Measurements from ENCODE around the gene AARS1. TPM values are rescaled to one million over a fixed set of nuclear protein-coding genes. Genes with fewer than 3 reads are reported as not detected.

AARS1 gene
- total and polyA plus RNA-seq, 10 of the 15 experiments (the other 5 are each of a cell fraction or from before 2014, with no cell fraction given), result 21.5 to 143 (median 96.9) TPM

GRCh38 chr16:70298988-70299938, 10.0 kb upstream of the AARS1 start, which contains the start of gene DDX19B (continued):
- TF ChIP-seq MYC (IDR thresholded peaks at IDR 0.05; ENCODE audit: insufficient read depth, insufficient read length, insufficient replicate concordance, low read length, severe bottlenecking) (peak; percentile 20), ZNF592 (IDR thresholded peaks at IDR 0.05) (no peak), NR2C2 (IDR thresholded peaks at IDR 0.05; ENCODE audit: borderline replicate concordance, control insufficient read depth, insufficient read length, low read depth) (no peak), STAT3 (IDR thresholded peaks at IDR 0.05; ENCODE audit: low read depth, low read length) (no peak), ZNF24 (IDR thresholded peaks at IDR 0.05) (no peak), RBBP5 (conservative IDR thresholded peaks at IDR 0.05) (no peak), HCFC1 (IDR thresholded peaks at IDR 0.05; ENCODE audit: low read length) (peak; percentile 47; the same call in 1 of the 2 replicates), SMAD1 (IDR thresholded peaks at IDR 0.05; ENCODE audit: low read depth, partially characterized antibody) (no peak), GATAD2B (conservative IDR thresholded peaks at IDR 0.05; ENCODE audit: low read depth) (peak; percentile 65; the same call in 1 of the 2 replicates), BRCA1 (IDR thresholded peaks at IDR 0.05; ENCODE audit: low read depth, low read length) (no peak), SIX5 (IDR thresholded peaks at IDR 0.05; ENCODE audit: low read depth, low read length, severe bottlenecking) (peak; percentile 0), SIN3A (IDR thresholded peaks at IDR 0.05; ENCODE audit: low read depth, low read length) (no peak; the same call in 1 of the 2 replicates), MEF2B (IDR thresholded peaks at IDR 0.05; ENCODE audit: partially characterized antibody, poor library complexity, severe bottlenecking) (peak; percentile 19), CBX5 (IDR thresholded peaks at IDR 0.05; ENCODE audit: low read depth) (no peak), SREBF2 (IDR thresholded peaks at IDR 0.05; ENCODE audit: low read length) (no peak), WRNIP1 (IDR thresholded peaks at IDR 0.05; ENCODE audit: borderline replicate concordance, low read depth, low read length) (no peak), ATF7 (IDR thresholded peaks at IDR 0.05; ENCODE audit: low read depth) (peak; percentile 31; the same call in 1 of the 2 replicates), NR2C1 (IDR thresholded peaks at IDR 0.05) (no peak; the same call in 1 of the 2 replicates), SMAD5 (IDR thresholded peaks at IDR 0.05; ENCODE audit: low read depth) (peak; percentile 51; the same call in 1 of the 2 replicates), RUNX3 (IDR thresholded peaks at IDR 0.05; ENCODE audit: low read length) (no peak; the same call in 1 of the 2 replicates), ASH2L (IDR thresholded peaks at IDR 0.05; ENCODE audit: borderline replicate concordance, low read depth) (no peak), PAX8 (IDR thresholded peaks at IDR 0.05) (no peak), HSF1 (IDR thresholded peaks at IDR 0.05; ENCODE audit: low read depth, low read length) (no peak)
- TF ChIP-seq, protein P1, sequence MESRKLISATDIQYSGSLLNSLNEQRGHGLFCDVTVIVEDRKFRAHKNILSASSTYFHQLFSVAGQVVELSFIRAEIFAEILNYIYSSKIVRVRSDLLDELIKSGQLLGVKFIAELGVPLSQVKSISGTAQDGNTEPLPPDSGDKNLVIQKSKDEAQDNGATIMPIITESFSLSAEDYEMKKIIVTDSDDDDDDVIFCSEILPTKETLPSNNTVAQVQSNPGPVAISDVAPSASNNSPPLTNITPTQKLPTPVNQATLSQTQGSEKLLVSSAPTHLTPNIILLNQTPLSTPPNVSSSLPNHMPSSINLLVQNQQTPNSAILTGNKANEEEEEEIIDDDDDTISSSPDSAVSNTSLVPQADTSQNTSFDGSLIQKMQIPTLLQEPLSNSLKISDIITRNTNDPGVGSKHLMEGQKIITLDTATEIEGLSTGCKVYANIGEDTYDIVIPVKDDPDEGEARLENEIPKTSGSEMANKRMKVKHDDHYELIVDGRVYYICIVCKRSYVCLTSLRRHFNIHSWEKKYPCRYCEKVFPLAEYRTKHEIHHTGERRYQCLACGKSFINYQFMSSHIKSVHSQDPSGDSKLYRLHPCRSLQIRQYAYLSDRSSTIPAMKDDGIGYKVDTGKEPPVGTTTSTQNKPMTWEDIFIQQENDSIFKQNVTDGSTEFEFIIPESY (IDR thresholded peaks at IDR 0.05), result no peak
